Measurements from ENCODE around the gene STK32C. TPM values are rescaled to one million over a fixed set of nuclear protein-coding genes. Genes with fewer than 3 reads are reported as not detected.

STK32C gene
- total and polyA plus RNA-seq, 2 experiments from 2014 or later, result 8.8 to 9.8 TPM

- Histone ChIP-seq H3K9me2 (ENCODE audit: insufficient read depth) (no peaks in the 10 kb centered on the region), H2AFZ (no peak overlapping the region), H3K4me2 (ENCODE audit: unreplicated experiment) (no peak overlapping the region), H3K9me3 (ENCODE audit: low read depth) (no peaks in the 10 kb centered on the region), H3K36me3 (ENCODE audit: low read depth) (no peaks in the 10 kb centered on the region), H4K20me1 (ENCODE audit: insufficient read depth) (no peaks in the 10 kb centered on the region), H3F3A (ENCODE audit: insufficient read depth) (no peaks in the 10 kb centered on the region), H3K4me3 (no peak overlapping the region), H3K4me1 (ENCODE audit: insufficient read depth) (no peaks in the 10 kb centered on the region), H3K79me2 (ENCODE audit: insufficient read depth) (no peaks in the 10 kb centered on the region), H3K27me3 (replicated peaks; ENCODE audit: insufficient read depth) (no peaks in the 10 kb centered on the region), H3K27ac (no peak overlapping the region), H3K9ac (no peak overlapping the region)
- DNase-seq, result no peak
- no peak for TF ChIP-seq EZH2phosphoT487 (IDR thresholded peaks at IDR 0.05; ENCODE audit: insufficient read depth, low read depth)
- no peak for TF ChIP-seq EZH2 (IDR thresholded peaks at IDR 0.05; ENCODE audit: insufficient read depth, poor library complexity, severe bottlenecking)
- in situ Hi-C loops (cut with MboI), result no loop called here
- 83% methylated on average over 12 to 15 of the region's 15 CpGs for WGBS, 2 experiments (ENCODE audit: low coverage in 1 of 2, low lambda C conversion rate in 2 of 2, missing lambda C conversion rate in 2 of 2)
Observed at GRCh38 chr10:132194726-132195125, 113.0 kb downstream of the STK32C start.

- H3K9me2 ChIP-seq (ENCODE audit: insufficient read depth), result no peaks in the 10 kb centered on the region
- H3K36me3 ChIP-seq (ENCODE audit: low read depth), result no peaks in the 10 kb centered on the region
- peak; percentile 43 for DNase-seq
- H3K27me3 ChIP-seq (replicated peaks; ENCODE audit: insufficient read depth), result no peaks in the 10 kb centered on the region
- 55 to 59% methylated on average over 21 of the region's 21 CpGs for WGBS, 2 experiments (ENCODE audit: low coverage in 1 of 2, low lambda C conversion rate in 2 of 2, missing lambda C conversion rate in 2 of 2)
- no peaks in the 10 kb centered on the region for H4K20me1 ChIP-seq (ENCODE audit: insufficient read depth)
- no peak overlapping the region for H3K4me3 ChIP-seq
- no peak overlapping the region for H3K9ac ChIP-seq
- no peaks in the 10 kb centered on the region for H3K4me1 ChIP-seq (ENCODE audit: insufficient read depth)
- H3K27ac ChIP-seq, result no peak overlapping the region
- H3K79me2 ChIP-seq (ENCODE audit: insufficient read depth), result no peaks in the 10 kb centered on the region
- no peak overlapping the region for H3K4me2 ChIP-seq (ENCODE audit: unreplicated experiment)
- H3F3A ChIP-seq (ENCODE audit: insufficient read depth), result no peaks in the 10 kb centered on the region
- no peaks in the 10 kb centered on the region for H3K9me3 ChIP-seq (ENCODE audit: low read depth)
- H2AFZ ChIP-seq, result no peak overlapping the region
- TF ChIP-seq EZH2phosphoT487 (IDR thresholded peaks at IDR 0.05; ENCODE audit: insufficient read depth, low read depth) (no peak), EZH2 (IDR thresholded peaks at IDR 0.05; ENCODE audit: insufficient read depth, poor library complexity, severe bottlenecking) (no peak)
- in situ Hi-C loops (cut with MboI), result no loop called here
Observed at GRCh38 chr10:132193907-132194552, 113.7 kb downstream of the STK32C start.

GRCh38 chr10:132192991-132193665 lies 114.6 kb downstream of the STK32C start:
- Histone ChIP-seq H3K9ac (no peak overlapping the region), H3K27ac (no peak overlapping the region), H3K9me3 (ENCODE audit: low read depth) (no peaks in the 10 kb centered on the region), H3K4me1 (ENCODE audit: insufficient read depth) (no peaks in the 10 kb centered on the region), H3K4me3 (no peak overlapping the region), H4K20me1 (ENCODE audit: insufficient read depth) (no peaks in the 10 kb centered on the region), H3K36me3 (ENCODE audit: low read depth) (no peaks in the 10 kb centered on the region), H3K79me2 (ENCODE audit: insufficient read depth) (no peaks in the 10 kb centered on the region), H2AFZ (no peak overlapping the region), H3K4me2 (ENCODE audit: unreplicated experiment) (no peak overlapping the region), H3F3A (ENCODE audit: insufficient read depth) (no peaks in the 10 kb centered on the region), H3K9me2 (ENCODE audit: insufficient read depth) (no peaks in the 10 kb centered on the region), H3K27me3 (replicated peaks; ENCODE audit: insufficient read depth) (peaks cover 7% of the 10 kb centered on the region)
- in situ Hi-C loops (cut with MboI), result no loop called here
- DNase-seq, result no peak
- WGBS, 2 experiments (ENCODE audit: low coverage in 1 of 2, low lambda C conversion rate in 2 of 2, missing lambda C conversion rate in 2 of 2), result 34 to 36% methylated on average over 17 to 18 of the region's 18 CpGs
- TF ChIP-seq EZH2 (IDR thresholded peaks at IDR 0.05; ENCODE audit: insufficient read depth, poor library complexity, severe bottlenecking) (no peak), EZH2phosphoT487 (IDR thresholded peaks at IDR 0.05; ENCODE audit: insufficient read depth, low read depth) (no peak)

GRCh38 chr10:132192076-132192975 lies 115.4 kb downstream of the STK32C start:
- TF ChIP-seq EZH2 (IDR thresholded peaks at IDR 0.05; ENCODE audit: insufficient read depth, poor library complexity, severe bottlenecking) (no peak), EZH2phosphoT487 (IDR thresholded peaks at IDR 0.05; ENCODE audit: insufficient read depth, low read depth) (no peak)
- H3K27ac ChIP-seq, result no peak overlapping the region
- in situ Hi-C loops (cut with MboI), result no loop called here
- H3K4me2 ChIP-seq (ENCODE audit: unreplicated experiment), result no peak overlapping the region
- H3K4me3 ChIP-seq, result no peak overlapping the region
- H3K79me2 ChIP-seq (ENCODE audit: insufficient read depth), result no peaks in the 10 kb centered on the region
- DNase-seq, result no peak
- WGBS, 2 experiments (ENCODE audit: low coverage in 1 of 2, low lambda C conversion rate in 2 of 2, missing lambda C conversion rate in 2 of 2), result 71 to 79% methylated on average over 28 of the region's 28 CpGs
- H3K36me3 ChIP-seq (ENCODE audit: low read depth), result no peaks in the 10 kb centered on the region
- H3K27me3 ChIP-seq (replicated peaks; ENCODE audit: insufficient read depth), result peaks cover 13% of the 10 kb centered on the region
- H4K20me1 ChIP-seq (ENCODE audit: insufficient read depth), result no peaks in the 10 kb centered on the region
- no peaks in the 10 kb centered on the region for H3K4me1 ChIP-seq (ENCODE audit: insufficient read depth)
- H2AFZ ChIP-seq, result no peak overlapping the region
- no peaks in the 10 kb centered on the region for H3F3A ChIP-seq (ENCODE audit: insufficient read depth)
- H3K9me3 ChIP-seq (ENCODE audit: low read depth), result no peaks in the 10 kb centered on the region
- H3K9ac ChIP-seq, result no peak overlapping the region
- H3K9me2 ChIP-seq (ENCODE audit: insufficient read depth), result no peaks in the 10 kb centered on the region

Measured in GM23248 (cell line).